Gastroesophageal sphincter (tissue), 4 donors: ENCODE results near the gene ZNF383. TPM values are rescaled to one million over a fixed set of nuclear protein-coding genes. Genes with fewer than 3 reads are reported as not detected.

Experiments
- ATAC-seq: fragments of 150-250 bp; one replicate; pipeline ENCODE4 v1.9.1; 2016; ENCODE audit warnings: mild to moderate bottlenecking, moderate library complexity
- H3K27ac ChIP-seq, 4 donors: fragments of 200-600 bp; sonication (generic) in 3 of 4; 1 replicate in 3 of 4; 2 replicates in 1 of 4; pipeline ENCODE4 v1.5.1; 2016 to 2019
- H3K27me3 ChIP-seq: fragments of 200-600 bp; sonication (generic); one replicate; pipeline ENCODE4 v1.5.1; 2019
- H3K36me3 ChIP-seq, 2 donors: fragments of 200-600 bp; sonication (generic); one replicate each; pipeline ENCODE4 v1.5.1; 2019; ENCODE audit warnings: control low read depth in 1 of 2
- H3K4me1 ChIP-seq, 3 donors: fragments of 200-600 bp; sonication (generic); 1 replicate in 2 of 3; 2 replicates in 1 of 3; pipeline ENCODE4 v1.5.1; 2016 to 2019; ENCODE audit warnings: control low read depth in 2 of 3
- H3K4me3 ChIP-seq, 2 donors: fragments of 200-600 bp; sonication (generic); one replicate each; pipeline ENCODE4 v1.5.1; 2019; ENCODE audit warnings: mild to moderate bottlenecking in 1 of 2, moderate library complexity in 1 of 2
- H3K9me3 ChIP-seq, 3 donors: fragments of 200-600 bp; sonication (generic); one replicate each; pipeline ENCODE4 v1.5.1; 2017 to 2019; ENCODE audit warnings: control low read depth in 2 of 3
- CTCF ChIP-seq, 4 experiments: fragments of 200-600 bp in 2 of 4; fragments of 450-650 bp in 2 of 4; sonication (generic) in 1 of 4; IDR thresholded peaks; one replicate each; pipeline ENCODE4 v1.5.1; 2017 to 2019; ENCODE audit warnings: antibody characterized with exemption in 4 of 4, mild to moderate bottlenecking in 2 of 4, moderate library complexity in 2 of 4
- EP300 ChIP-seq: sonication (generic); formaldehyde crosslinking; IDR thresholded peaks from one replicate; pipeline ENCODE4 v1.6.1; 2017; ENCODE audit warnings: antibody characterized with exemption, mild to moderate bottlenecking
- POLR2A ChIP-seq, 2 donors: fragments of 450-650 bp; IDR thresholded peaks; one replicate each; pipeline ENCODE4 v1.6.1; 2017; ENCODE audit warnings: antibody characterized with exemption in 2 of 2, mild to moderate bottlenecking in 2 of 2, moderate library complexity in 1 of 2
- POLR2AphosphoS5 ChIP-seq: sonication (generic); formaldehyde crosslinking; IDR thresholded peaks from one replicate; pipeline ENCODE4 v1.6.1; 2017; ENCODE audit warnings: antibody characterized with exemption
- whole genome bisulfite sequencing, 2 donors: methylation state at CpG; one replicate each; pipeline ENCODE4 v1.1.5; 2018; ENCODE audit warnings: low coverage in 1 of 2; 5-methylcytosine and 5-hydroxymethylcytosine counted together
- total RNA-seq, 4 donors: library from RNA; depleted of rRNA; stranded (reverse); fragments of >200 nt; gene quantifications; one replicate each; pipeline ENCODE4 v1.1.0, GENCODE V29; 2016

Gene ZNF383
- total RNA-seq, 4 donors from 2014 or later, result 7.9 to 15.3 (median 10.9) TPM

GRCh38 chr19:37217480-37217774, 587 bp upstream of the ZNF383 start:
- TF ChIP-seq POLR2A (IDR thresholded peaks at IDR 0.05), result no peak
- TF ChIP-seq CTCF (IDR thresholded peaks at IDR 0.05), result no peak
- no peak for TF ChIP-seq EP300
- H3K4me1 ChIP-seq, result peaks cover 0 to 26% (median 5%) of the 10 kb centered on the region in 3 donors
- WGBS, 2 donors, result 0% methylated on average over 7 of the region's 7 CpGs
- H3K9me3 ChIP-seq, result no peaks in the 10 kb centered on the region
- H3K27me3 ChIP-seq, result no peaks in the 10 kb centered on the region
- peak overlapping the region; percentile 70 for H3K4me3 ChIP-seq
- H3K27ac ChIP-seq, result peak overlapping the region; percentile 51 to 94 (median 89)
- H3K36me3 ChIP-seq, result peaks cover 0 to 25% of the 10 kb centered on the region in 2 donors
- ATAC-seq, result no peak

GRCh38 chr19:37218592-37218935, 550 bp downstream of the ZNF383 start:
- peak overlapping the region; percentile 70 for H3K4me3 ChIP-seq
- H3K27me3 ChIP-seq, result no peaks in the 10 kb centered on the region
- 16 to 17% methylated on average over 5 to 6 of the region's 6 CpGs for WGBS, 2 donors
- H3K36me3 ChIP-seq, result peaks cover 0 to 35% of the 10 kb centered on the region in 2 donors
- TF ChIP-seq CTCF (IDR thresholded peaks at IDR 0.05) (no peak), POLR2A (IDR thresholded peaks at IDR 0.05) (no peak), EP300 (no peak), POLR2AphosphoS5 (no peak)
- no peak for ATAC-seq
- peaks cover 0 to 26% (median 5%) of the 10 kb centered on the region in 3 donors for H3K4me1 ChIP-seq
- H3K27ac ChIP-seq, result peak overlapping the region; percentile 51 to 94 (median 89)
- no peaks in the 10 kb centered on the region for H3K9me3 ChIP-seq

- peaks cover 0 to 47% of the 10 kb centered on the region in 2 donors for H3K36me3 ChIP-seq
- TF ChIP-seq POLR2AphosphoS5, result no peak
- TF ChIP-seq CTCF (IDR thresholded peaks at IDR 0.05), result no peak
- no peak for TF ChIP-seq EP300
- no peak for TF ChIP-seq POLR2A (IDR thresholded peaks at IDR 0.05)
- H3K27ac ChIP-seq, result no peak overlapping the region
- ATAC-seq, result no peak
- H3K9me3 ChIP-seq, result no peaks in the 10 kb centered on the region
- 90 to 92% methylated on average over 3 of the region's 3 CpGs for WGBS, 2 donors
- no peaks in the 10 kb centered on the region for H3K27me3 ChIP-seq
- peaks cover 0 to 26% (median 5%) of the 10 kb centered on the region in 3 donors for H3K4me1 ChIP-seq
- H3K4me3 ChIP-seq, result no peak overlapping the region
Observed at GRCh38 chr19:37220383-37220782, 2.4 kb downstream of the ZNF383 start.

- no peak for TF ChIP-seq CTCF (IDR thresholded peaks at IDR 0.05)
- no peak for TF ChIP-seq EP300
- TF ChIP-seq POLR2A (IDR thresholded peaks at IDR 0.05), result no peak
- TF ChIP-seq POLR2AphosphoS5, result no peak
- Histone ChIP-seq H3K4me1 (peaks cover 0 to 26% (median 5%) of the 10 kb centered on the region in 3 donors), H3K9me3 (peaks cover 0 to 5% (median 0%) of the 10 kb centered on the region in 3 donors), H3K27ac (no peak overlapping the region), H3K4me3 (no peak overlapping the region), H3K36me3 (peaks cover under 1 to 54% of the 10 kb centered on the region in 2 donors), H3K27me3 (no peaks in the 10 kb centered on the region)
- 92 to 100% methylated on average over 2 of the region's 2 CpGs for WGBS, 2 donors
- ATAC-seq, result no peak
Observed at GRCh38 chr19:37221136-37221535, 3.1 kb downstream of the ZNF383 start.

- no peak overlapping the region for H3K27ac ChIP-seq
- peaks cover 0 to 31% (median 0%) of the 10 kb centered on the region in 3 donors for H3K9me3 ChIP-seq
- ATAC-seq, result no peak
- WGBS, 2 donors, result 87 to 94% methylated on average over 2 of the region's 2 CpGs
- no peak for TF ChIP-seq EP300
- no peak for TF ChIP-seq POLR2A (IDR thresholded peaks at IDR 0.05)
- no peak for TF ChIP-seq CTCF (IDR thresholded peaks at IDR 0.05)
- no peak for TF ChIP-seq POLR2AphosphoS5
- peaks cover 2 to 85% of the 10 kb centered on the region in 2 donors for H3K36me3 ChIP-seq
- H3K4me3 ChIP-seq, result no peak overlapping the region
- no peaks in the 10 kb centered on the region for H3K27me3 ChIP-seq
- H3K4me1 ChIP-seq, result no peaks in the 10 kb centered on the region
Observed at GRCh38 chr19:37226248-37226647, 8.2 kb downstream of the ZNF383 start.
